Measurements from ENCODE around the gene JAZF1.
A peak's percentile ranks its signal among the peaks of the same experiment; 100 is the strongest.

JAZF1 gene

DNA sequence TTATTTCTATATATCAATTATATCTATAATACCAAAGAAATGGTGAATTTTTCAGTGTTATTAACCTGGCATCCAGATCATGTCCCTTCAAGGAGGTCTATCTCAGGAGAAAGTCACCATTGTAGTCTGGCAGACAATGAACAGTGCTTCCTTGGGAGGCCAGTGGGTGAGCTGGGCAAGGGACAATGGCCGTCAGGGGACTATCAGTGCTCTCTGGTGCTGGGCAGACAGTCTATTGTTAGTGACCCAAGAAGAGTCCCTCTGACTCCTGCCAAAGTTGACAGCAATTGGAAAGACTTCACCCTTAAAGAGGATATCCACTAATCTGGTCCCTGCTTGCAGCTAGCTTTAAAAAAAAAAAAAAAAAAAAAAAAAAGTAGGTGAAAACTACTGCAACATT lies 7.1 kb downstream of the JAZF1 start:
- no CpG with 5 or more reads among the region's 1 CpG for WGBS, 2 donors (ENCODE audit: extremely low coverage in 2 of 2, insufficient read length in 2 of 2, insufficient replicate concordance in 1 of 2)
- H2BK12ac ChIP-seq (ENCODE audit: low read length) = no peak overlapping the region
- no peak overlapping the region for H3K9ac ChIP-seq (ENCODE audit: low read depth, low read length, poor library complexity)
- H4K8ac ChIP-seq (ENCODE audit: low read depth, low read length) = no peak overlapping the region
- H3K27ac ChIP-seq (replicated peaks; ENCODE audit: low read length) = no peak overlapping the region
- no peak for DNase-seq (ENCODE audit: low spot score)
- no peak overlapping the region for H3K4me2 ChIP-seq (ENCODE audit: insufficient read depth, low read length, poor library complexity, severe bottlenecking)
- no peaks in the 10 kb centered on the region for H3K9me3 ChIP-seq (replicated peaks in 1 of 2; ENCODE audit: control insufficient read depth in 2 of 2, insufficient read depth in 1 of 2, low read depth in 1 of 2, low read length in 2 of 2)
- H4K91ac ChIP-seq (ENCODE audit: low read depth, low read length, poor library complexity) = no peak overlapping the region
- no peak overlapping the region for H3K14ac ChIP-seq (ENCODE audit: low read length)
- peaks cover 0 to 1% of the 10 kb centered on the region in 2 donors for H3K4me1 ChIP-seq (ENCODE audit: control insufficient read depth in 2 of 2, insufficient read depth in 1 of 2, low read depth in 1 of 2, low read length in 2 of 2)
- no peak overlapping the region for H2BK15ac ChIP-seq (ENCODE audit: low read length)
- no peak overlapping the region for H2AFZ ChIP-seq (ENCODE audit: low read length)
- no peaks in the 10 kb centered on the region for H3K36me3 ChIP-seq (replicated peaks in 1 of 2; ENCODE audit: control insufficient read depth in 2 of 2, insufficient read depth in 2 of 2, low read length in 2 of 2)
- no peaks in the 10 kb centered on the region for H3K79me1 ChIP-seq (ENCODE audit: low read depth, low read length)
- H2AK5ac ChIP-seq (ENCODE audit: low read depth, low read length) = no peak overlapping the region
- H2BK120ac ChIP-seq (ENCODE audit: low read depth, low read length) = no peak overlapping the region
- no peak overlapping the region for H3K4me3 ChIP-seq (ENCODE audit: low read length in 2 of 2)
- H3K18ac ChIP-seq (ENCODE audit: low read length) = no peak overlapping the region
- H2BK5ac ChIP-seq (ENCODE audit: low read length) = no peak overlapping the region
- peaks cover 0 to 33% (median 4%) of the 10 kb centered on the region in 3 experiments for H3K27me3 ChIP-seq (ENCODE audit: control insufficient read depth in 3 of 3, insufficient read depth in 3 of 3, low read depth in 1 of 3, low read length in 3 of 3)
- H3K23ac ChIP-seq (ENCODE audit: low read depth, low read length, poor library complexity) = no peak overlapping the region
- H3K4ac ChIP-seq (ENCODE audit: low read length) = no peak overlapping the region

DNA sequence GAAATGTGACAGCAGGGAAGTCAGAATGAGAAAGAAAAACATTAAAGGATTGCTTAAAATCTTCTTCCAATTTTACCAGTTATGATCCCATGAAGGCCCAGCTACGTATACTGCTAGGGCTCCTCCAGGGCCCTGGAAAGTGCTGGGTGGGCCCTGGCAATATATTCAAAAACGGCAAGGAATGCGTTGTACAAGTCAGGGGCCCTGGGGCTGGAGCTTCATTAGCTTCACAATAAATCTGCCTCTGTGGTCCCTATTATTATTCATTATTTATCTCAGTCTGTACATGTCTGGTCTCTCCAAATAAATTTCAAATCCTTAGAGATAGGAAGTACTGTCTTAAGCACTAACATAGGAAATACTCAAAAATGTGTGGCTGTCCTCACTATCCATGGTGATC lies 7.6 kb downstream of the JAZF1 start:
- Histone ChIP-seq H2BK15ac (ENCODE audit: low read length) (no peak overlapping the region), H4K8ac (ENCODE audit: low read depth, low read length) (no peak overlapping the region), H3K4me1 (ENCODE audit: control insufficient read depth in 2 of 2, insufficient read depth in 1 of 2, low read depth in 1 of 2, low read length in 2 of 2) (peaks cover 0 to 1% of the 10 kb centered on the region in 2 donors), H3K4me3 (ENCODE audit: low read length in 2 of 2) (no peak overlapping the region), H2BK12ac (ENCODE audit: low read length) (peak overlapping the region; percentile 5), H3K23ac (ENCODE audit: low read depth, low read length, poor library complexity) (no peak overlapping the region), H3K14ac (ENCODE audit: low read length) (no peak overlapping the region), H2AFZ (ENCODE audit: low read length) (no peak overlapping the region), H2AK5ac (ENCODE audit: low read depth, low read length) (no peak overlapping the region), H2BK120ac (ENCODE audit: low read depth, low read length) (no peak overlapping the region), H3K27me3 (ENCODE audit: control insufficient read depth in 3 of 3, insufficient read depth in 3 of 3, low read depth in 1 of 3, low read length in 3 of 3) (peaks cover 0 to 27% (median 4%) of the 10 kb centered on the region in 3 experiments), H2BK5ac (ENCODE audit: low read length) (no peak overlapping the region), H3K36me3 (replicated peaks in 1 of 2; ENCODE audit: control insufficient read depth in 2 of 2, insufficient read depth in 2 of 2, low read length in 2 of 2) (no peaks in the 10 kb centered on the region), H3K9ac (ENCODE audit: low read depth, low read length, poor library complexity) (no peak overlapping the region), H3K4me2 (ENCODE audit: insufficient read depth, low read length, poor library complexity, severe bottlenecking) (no peak overlapping the region), H4K91ac (ENCODE audit: low read depth, low read length, poor library complexity) (no peak overlapping the region), H3K9me3 (replicated peaks in 1 of 2; ENCODE audit: control insufficient read depth in 2 of 2, insufficient read depth in 1 of 2, low read depth in 1 of 2, low read length in 2 of 2) (no peaks in the 10 kb centered on the region), H3K4ac (ENCODE audit: low read length) (no peak overlapping the region), H3K27ac (replicated peaks; ENCODE audit: low read length) (no peak overlapping the region), H3K79me1 (ENCODE audit: low read depth, low read length) (no peaks in the 10 kb centered on the region), H3K18ac (ENCODE audit: low read length) (no peak overlapping the region)
- WGBS, 2 donors (ENCODE audit: extremely low coverage in 2 of 2, insufficient read length in 2 of 2, insufficient replicate concordance in 1 of 2) = no CpG with 5 or more reads among the region's 3 CpGs
- no peak for DNase-seq (ENCODE audit: low spot score)

DNA sequence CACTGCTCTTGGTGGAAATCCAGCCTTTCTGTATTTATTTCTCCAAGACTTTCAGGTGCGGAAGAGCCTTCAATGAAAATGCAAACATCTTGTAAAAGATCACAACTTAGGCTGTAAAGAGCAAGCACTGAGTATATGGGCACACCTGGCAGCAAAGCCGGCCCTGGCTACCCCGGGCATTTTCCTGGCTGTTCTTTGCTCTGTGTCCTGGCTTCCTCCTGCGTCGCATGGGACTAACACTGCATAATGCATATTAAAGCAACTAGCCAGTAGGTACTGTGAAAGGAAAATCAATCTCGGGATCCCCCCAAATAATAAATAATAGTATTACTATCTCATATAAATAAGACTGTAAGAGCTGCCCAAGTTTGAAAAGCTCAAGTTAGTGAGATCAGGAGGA lies 9.9 kb downstream of the JAZF1 start:
- Histone ChIP-seq H2BK5ac (ENCODE audit: low read length) (no peak overlapping the region), H3K14ac (ENCODE audit: low read length) (no peak overlapping the region), H3K4me3 (ENCODE audit: low read length in 2 of 2) (no peak overlapping the region), H4K8ac (ENCODE audit: low read depth, low read length) (no peak overlapping the region), H3K36me3 (replicated peaks in 1 of 2; ENCODE audit: control insufficient read depth in 2 of 2, insufficient read depth in 2 of 2, low read length in 2 of 2) (no peaks in the 10 kb centered on the region), H3K4ac (ENCODE audit: low read length) (no peak overlapping the region), H2BK12ac (ENCODE audit: low read length) (no peak overlapping the region), H3K27me3 (ENCODE audit: control insufficient read depth in 3 of 3, insufficient read depth in 3 of 3, low read depth in 1 of 3, low read length in 3 of 3) (peaks cover 0 to 7% (median 1%) of the 10 kb centered on the region in 3 experiments), H3K4me1 (ENCODE audit: control insufficient read depth in 2 of 2, insufficient read depth in 1 of 2, low read depth in 1 of 2, low read length in 2 of 2) (peaks cover 0 to 2% of the 10 kb centered on the region in 2 donors), H4K91ac (ENCODE audit: low read depth, low read length, poor library complexity) (no peak overlapping the region), H3K9ac (ENCODE audit: low read depth, low read length, poor library complexity) (no peak overlapping the region), H3K27ac (replicated peaks; ENCODE audit: low read length) (no peak overlapping the region), H3K79me1 (ENCODE audit: low read depth, low read length) (no peaks in the 10 kb centered on the region), H2BK15ac (ENCODE audit: low read length) (no peak overlapping the region), H2BK120ac (ENCODE audit: low read depth, low read length) (no peak overlapping the region), H2AFZ (ENCODE audit: low read length) (no peak overlapping the region), H3K4me2 (ENCODE audit: insufficient read depth, low read length, poor library complexity, severe bottlenecking) (no peak overlapping the region), H3K9me3 (replicated peaks in 1 of 2; ENCODE audit: control insufficient read depth in 2 of 2, insufficient read depth in 1 of 2, low read depth in 1 of 2, low read length in 2 of 2) (no peaks in the 10 kb centered on the region), H2AK5ac (ENCODE audit: low read depth, low read length) (no peak overlapping the region), H3K18ac (ENCODE audit: low read length) (no peak overlapping the region), H3K23ac (ENCODE audit: low read depth, low read length, poor library complexity) (no peak overlapping the region)
- no CpG with 5 or more reads among the region's 6 CpGs for WGBS, 2 donors (ENCODE audit: extremely low coverage in 2 of 2, insufficient read length in 2 of 2, insufficient replicate concordance in 1 of 2)
- no peak for DNase-seq (ENCODE audit: low spot score)

DNA sequence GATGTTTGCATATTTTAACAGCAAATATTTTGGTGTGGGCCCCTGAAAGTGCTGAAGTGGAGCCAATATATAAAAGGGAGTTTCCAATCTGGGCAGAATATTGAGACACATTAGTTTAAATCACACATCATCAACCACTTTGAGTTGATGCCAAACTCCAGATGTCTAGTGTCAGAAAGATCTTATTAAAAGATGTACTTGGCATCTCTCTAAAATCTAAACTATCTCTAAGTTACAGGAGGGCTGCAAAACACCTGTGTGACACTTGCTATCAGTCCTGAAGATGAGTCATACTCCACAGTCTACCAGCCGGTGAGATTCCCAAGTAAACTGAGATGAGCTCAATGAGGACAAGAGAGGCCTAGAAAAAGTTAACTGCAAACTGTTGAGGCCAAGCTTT lies 11.4 kb downstream of the JAZF1 start:
- Histone ChIP-seq H3K4ac (ENCODE audit: low read length) (no peak overlapping the region), H3K14ac (ENCODE audit: low read length) (no peak overlapping the region), H4K91ac (ENCODE audit: low read depth, low read length, poor library complexity) (no peak overlapping the region), H2AFZ (ENCODE audit: low read length) (no peak overlapping the region), H3K27me3 (ENCODE audit: control insufficient read depth in 3 of 3, insufficient read depth in 3 of 3, low read depth in 1 of 3, low read length in 3 of 3) (peaks cover 0 to 1% (median 0%) of the 10 kb centered on the region in 3 experiments), H3K23ac (ENCODE audit: low read depth, low read length, poor library complexity) (no peak overlapping the region), H3K4me2 (ENCODE audit: insufficient read depth, low read length, poor library complexity, severe bottlenecking) (no peak overlapping the region), H3K9me3 (replicated peaks in 1 of 2; ENCODE audit: control insufficient read depth in 2 of 2, insufficient read depth in 1 of 2, low read depth in 1 of 2, low read length in 2 of 2) (no peaks in the 10 kb centered on the region), H3K4me3 (ENCODE audit: low read length in 2 of 2) (no peak overlapping the region), H2AK5ac (ENCODE audit: low read depth, low read length) (no peak overlapping the region), H2BK5ac (ENCODE audit: low read length) (no peak overlapping the region), H3K27ac (replicated peaks; ENCODE audit: low read length) (no peak overlapping the region), H3K18ac (ENCODE audit: low read length) (no peak overlapping the region), H3K36me3 (replicated peaks in 1 of 2; ENCODE audit: control insufficient read depth in 2 of 2, insufficient read depth in 2 of 2, low read length in 2 of 2) (no peaks in the 10 kb centered on the region), H3K9ac (ENCODE audit: low read depth, low read length, poor library complexity) (no peak overlapping the region), H2BK120ac (ENCODE audit: low read depth, low read length) (no peak overlapping the region), H2BK15ac (ENCODE audit: low read length) (no peak overlapping the region), H4K8ac (ENCODE audit: low read depth, low read length) (no peak overlapping the region), H3K4me1 (ENCODE audit: control insufficient read depth in 2 of 2, insufficient read depth in 1 of 2, low read depth in 1 of 2, low read length in 2 of 2) (peaks cover 0 to 6% of the 10 kb centered on the region in 2 donors), H2BK12ac (ENCODE audit: low read length) (no peak overlapping the region), H3K79me1 (ENCODE audit: low read depth, low read length) (no peaks in the 10 kb centered on the region)
- no CpG with 5 or more reads among the region's 1 CpG for WGBS, 2 donors (ENCODE audit: extremely low coverage in 2 of 2, insufficient read length in 2 of 2, insufficient replicate concordance in 1 of 2)
- no peak for DNase-seq (ENCODE audit: low spot score)
